Neural progenitor cell (in vitro differentiated cells): ENCODE data around the gene IFT88.

ENCODE experiments used
- CTCF ChIP-seq: fragments of 200-600 bp; sonication (generic); IDR thresholded peaks from 2 replicates; pipeline ENCODE4 v1.5.1; 2017; ENCODE audit warnings: antibody characterized with exemption, mild to moderate bottlenecking
- EZH2 ChIP-seq: fragments of 200-600 bp; sonication (generic); IDR thresholded peaks from 2 replicates; pipeline ENCODE4 v1.6.1; 2017; ENCODE audit warnings: antibody characterized with exemption, mild to moderate bottlenecking, moderate library complexity

- TF ChIP-seq CTCF (no peak), EZH2 (no peak)
These were observed 15.1 kb downstream of the IFT88 start for GRCh38 chr13:20582026-20582425.
